Neural progenitor cell (in vitro differentiated cells): ENCODE data around the gene NUBPL. TPM values are rescaled to one million over a fixed set of nuclear protein-coding genes. Genes with fewer than 3 reads are reported as not detected.

ENCODE experiments used
- DNase-seq: peaks from one replicate; pipeline ENCODE4 v3.0.0-alpha.2; 2016; ENCODE audit warnings: low spot score
- H2AFZ ChIP-seq: fragments of 200-600 bp; sonication (generic); replicated peaks from 2 replicates; pipeline ENCODE4 v1.6.1; 2016; ENCODE audit warnings: antibody characterized with exemption
- H3F3A ChIP-seq: fragments of 200-600 bp; sonication (generic); 2 replicates; pipeline ENCODE4 v1.6.1; 2016; ENCODE audit warnings: antibody characterized with exemption, low read depth
- H3K27ac ChIP-seq: fragments of 200-600 bp; sonication (generic); 2 replicates; pipeline ENCODE4 v1.5.1; 2016; ENCODE audit warnings: mild to moderate bottlenecking
- H3K27me3 ChIP-seq: fragments of 200-600 bp; sonication (generic); 2 replicates; pipeline ENCODE4 v1.6.1; 2016; ENCODE audit warnings: mild to moderate bottlenecking, moderate library complexity
- H3K36me3 ChIP-seq: fragments of 200-600 bp; sonication (generic); 2 replicates; pipeline ENCODE4 v1.5.1; 2016
- H3K4me1 ChIP-seq: fragments of 200-600 bp; sonication (generic); 2 replicates; pipeline ENCODE4 v1.6.1; 2016; ENCODE audit warnings: mixed run types
- H3K4me2 ChIP-seq: fragments of 200-600 bp; sonication (generic); 2 replicates; pipeline ENCODE4 v1.6.1; 2016
- H3K4me3 ChIP-seq: fragments of 200-600 bp; sonication (generic); 2 replicates; pipeline ENCODE4 v1.5.1; 2016
- H3K79me2 ChIP-seq: fragments of 200-600 bp; sonication (generic); 2 replicates; pipeline ENCODE4 v1.6.1; 2016; ENCODE audit warnings: low read depth
- H3K9ac ChIP-seq: fragments of 200-600 bp; sonication (generic); 2 replicates; pipeline ENCODE4 v1.6.1; 2016
- H3K9me3 ChIP-seq: fragments of 200-600 bp; sonication (generic); 2 replicates; pipeline ENCODE4 v1.5.1; 2016; ENCODE audit warnings: low read depth
- H4K20me1 ChIP-seq: fragments of 200-600 bp; sonication (generic); 2 replicates; pipeline ENCODE4 v1.6.1; 2016; ENCODE audit warnings: low read depth
- H3K27ac Mint-ChIP-seq: 3 replicates; pipeline ENCODE4 v1.8.0; 2021; ENCODE audit warnings: mixed read lengths
- H3K27me3 Mint-ChIP-seq: 2 replicates; pipeline ENCODE4 v1.8.0; 2022; ENCODE audit warnings: low read depth, mild to moderate bottlenecking, inconsistent platforms, moderate library complexity, mixed read lengths; ENCODE audit not compliant: insufficient read depth
- H3K36me3 Mint-ChIP-seq: 3 replicates; pipeline ENCODE4 v1.8.0; 2021; ENCODE audit warnings: mixed read lengths
- H3K4me1 Mint-ChIP-seq: 3 replicates; pipeline ENCODE4 v1.8.0; 2021; ENCODE audit warnings: mixed read lengths
- H3K4me3 Mint-ChIP-seq: 3 replicates; pipeline ENCODE4 v1.8.0; 2021; ENCODE audit warnings: mild to moderate bottlenecking, moderate library complexity, mixed read lengths
- H3K9me3 Mint-ChIP-seq: 3 replicates; pipeline ENCODE4 v1.8.0; 2020; ENCODE audit warnings: mixed read lengths
- CTCF ChIP-seq: fragments of 200-600 bp; sonication (generic); IDR thresholded peaks from 2 replicates; pipeline ENCODE4 v1.5.1; 2017; ENCODE audit warnings: antibody characterized with exemption, mild to moderate bottlenecking
- EZH2 ChIP-seq: fragments of 200-600 bp; sonication (generic); IDR thresholded peaks from 2 replicates; pipeline ENCODE4 v1.6.1; 2017; ENCODE audit warnings: antibody characterized with exemption, mild to moderate bottlenecking, moderate library complexity
- EZH2phosphoT487 ChIP-seq: fragments of 200-600 bp; sonication (generic); IDR thresholded peaks from 2 replicates; pipeline ENCODE4 v1.6.1; 2017; ENCODE audit warnings: antibody characterized with exemption
- total RNA-seq: library from RNA; depleted of rRNA; stranded (reverse); fragments of >200 nt; gene quantifications from 2 replicates; pipeline ENCODE4 v1.2.3, GENCODE V29; 2015; ENCODE audit warnings: low replicate concordance

Gene NUBPL
- total RNA-seq, 1 donor from 2014 or later, result 29.3 TPM

- no peak overlapping the region for H3K9ac ChIP-seq
- DNase-seq, result no peak
- H3K36me3 Mint-ChIP-seq, result peaks cover 5% of the 10 kb centered on the region
- H2AFZ ChIP-seq, result no peak overlapping the region
- H3K4me3 ChIP-seq, result no peak overlapping the region
- no peak overlapping the region for H3K27ac Mint-ChIP-seq
- no peaks in the 10 kb centered on the region for H3K36me3 ChIP-seq
- no peaks in the 10 kb centered on the region for H3K27me3 Mint-ChIP-seq
- peaks cover 35% of the 10 kb centered on the region for H3K9me3 Mint-ChIP-seq
- H3K4me3 Mint-ChIP-seq, result no peak overlapping the region
- no peaks in the 10 kb centered on the region for H3K79me2 ChIP-seq
- TF ChIP-seq EZH2phosphoT487 (no peak), EZH2 (no peak), CTCF (no peak)
- H3K4me1 Mint-ChIP-seq, result no peaks in the 10 kb centered on the region
- H4K20me1 ChIP-seq, result no peaks in the 10 kb centered on the region
- H3K27me3 ChIP-seq, result no peaks in the 10 kb centered on the region
- no peak overlapping the region for H3K27ac ChIP-seq
- no peaks in the 10 kb centered on the region for H3K4me1 ChIP-seq
- no peaks in the 10 kb centered on the region for H3F3A ChIP-seq
- peaks cover 15% of the 10 kb centered on the region for H3K9me3 ChIP-seq
- H3K4me2 ChIP-seq, result no peak overlapping the region
These were observed 220.4 kb downstream of the NUBPL start for GRCh38 chr14:31781578-31781977.

GRCh38 chr14:31785574-31785973 is 224.4 kb downstream of the NUBPL start:
- Histone ChIP-seq H3F3A (no peaks in the 10 kb centered on the region), H3K4me1 (no peaks in the 10 kb centered on the region), H3K4me2 (no peak overlapping the region), H3K36me3 (no peaks in the 10 kb centered on the region), H3K4me3 (no peak overlapping the region), H3K9ac (no peak overlapping the region), H4K20me1 (no peaks in the 10 kb centered on the region), H3K27me3 (no peaks in the 10 kb centered on the region), H2AFZ (no peak overlapping the region), H3K79me2 (no peaks in the 10 kb centered on the region), H3K27ac (no peak overlapping the region), H3K9me3 (peaks cover 15% of the 10 kb centered on the region)
- Mint-ChIP-seq H3K9me3 (peaks cover 29% of the 10 kb centered on the region), H3K4me3 (no peak overlapping the region), H3K4me1 (no peaks in the 10 kb centered on the region), H3K36me3 (peaks cover 5% of the 10 kb centered on the region), H3K27me3 (no peaks in the 10 kb centered on the region), H3K27ac (no peak overlapping the region)
- TF ChIP-seq CTCF, result no peak
- no peak for DNase-seq

GRCh38 chr14:31787377-31787776 is 226.2 kb downstream of the NUBPL start:
- TF ChIP-seq EZH2phosphoT487, result no peak
- TF ChIP-seq EZH2, result no peak
- TF ChIP-seq CTCF, result no peak
- no peaks in the 10 kb centered on the region for H3K4me1 Mint-ChIP-seq
- no peak overlapping the region for H3K27ac ChIP-seq
- no peaks in the 10 kb centered on the region for H3F3A ChIP-seq
- no peak for DNase-seq
- no peak overlapping the region for H2AFZ ChIP-seq
- H3K9me3 ChIP-seq, result no peaks in the 10 kb centered on the region
- no peaks in the 10 kb centered on the region for H3K79me2 ChIP-seq
- H3K27ac Mint-ChIP-seq, result no peak overlapping the region
- no peaks in the 10 kb centered on the region for H3K36me3 ChIP-seq
- no peak overlapping the region for H3K4me3 ChIP-seq
- peaks cover 16% of the 10 kb centered on the region for H3K9me3 Mint-ChIP-seq
- no peaks in the 10 kb centered on the region for H3K4me1 ChIP-seq
- no peak overlapping the region for H3K4me3 Mint-ChIP-seq
- H3K9ac ChIP-seq, result no peak overlapping the region
- H3K27me3 Mint-ChIP-seq, result no peaks in the 10 kb centered on the region
- no peak overlapping the region for H3K4me2 ChIP-seq
- H3K27me3 ChIP-seq, result no peaks in the 10 kb centered on the region
- peaks cover 1% of the 10 kb centered on the region for H3K36me3 Mint-ChIP-seq
- no peaks in the 10 kb centered on the region for H4K20me1 ChIP-seq

GRCh38 chr14:31788340-31788739 is 227.1 kb downstream of the NUBPL start:
- Histone ChIP-seq H3K36me3 (no peaks in the 10 kb centered on the region), H3K79me2 (no peaks in the 10 kb centered on the region), H3K9me3 (no peaks in the 10 kb centered on the region), H2AFZ (no peak overlapping the region), H3K27ac (no peak overlapping the region), H3K4me1 (no peaks in the 10 kb centered on the region), H3K4me3 (no peak overlapping the region), H4K20me1 (no peaks in the 10 kb centered on the region), H3F3A (no peaks in the 10 kb centered on the region), H3K4me2 (no peak overlapping the region), H3K27me3 (no peaks in the 10 kb centered on the region), H3K9ac (no peak overlapping the region)
- Mint-ChIP-seq H3K9me3 (peaks cover 10% of the 10 kb centered on the region), H3K4me1 (no peaks in the 10 kb centered on the region), H3K4me3 (no peak overlapping the region), H3K27ac (no peak overlapping the region), H3K27me3 (no peaks in the 10 kb centered on the region), H3K36me3 (no peaks in the 10 kb centered on the region)
- TF ChIP-seq EZH2, result no peak
- no peak for TF ChIP-seq EZH2phosphoT487
- no peak for TF ChIP-seq CTCF
- no peak for DNase-seq
